ENCODE results near the gene ODAD3. TPM values are rescaled to one million over a fixed set of nuclear protein-coding genes. Genes with fewer than 3 reads are reported as not detected.
"Not testable (repeated sequence)": the region's sequence is repeated elsewhere in the genome, so short reads cannot be mapped to it uniquely, and the experiment has no call there.

ODAD3 gene
- total RNA-seq, 1 experiment from 2014 or later = 3.9 TPM

DNA sequence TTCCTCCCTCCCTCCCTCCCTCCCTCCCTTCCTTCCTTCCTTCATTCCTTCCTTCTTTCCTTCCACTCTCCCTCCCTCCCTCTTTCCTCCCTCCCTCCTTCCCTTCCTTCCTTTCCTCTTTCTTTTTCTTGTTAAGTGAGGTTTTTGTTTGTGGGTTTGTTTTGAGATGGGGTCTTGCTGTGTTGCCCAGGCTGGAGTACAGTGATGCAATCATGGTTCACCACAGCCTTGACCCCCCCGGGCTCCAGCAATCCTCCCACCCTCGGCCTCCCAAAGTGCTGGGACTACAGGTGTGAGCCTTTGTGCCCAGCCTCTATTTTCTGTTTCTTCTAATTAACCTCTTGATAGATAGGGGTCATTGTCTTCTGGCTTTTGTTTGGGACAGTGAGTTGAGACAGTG is 26.5 kb upstream of the ODAD3 start:
- Histone ChIP-seq H3K4me3 (ENCODE audit: low read length) (no peak overlapping the region), H3K9me3 (ENCODE audit: low read length) (no peaks in the 10 kb centered on the region), H3K9me2 (replicated peaks; ENCODE audit: low read length) (no peaks in the 10 kb centered on the region), H4K20me1 (ENCODE audit: low read length) (no peaks in the 10 kb centered on the region), H3F3A (ENCODE audit: low read length, unreplicated experiment) (no peaks in the 10 kb centered on the region), H2AFZ (ENCODE audit: low read length) (no peak overlapping the region), H3K79me2 (ENCODE audit: low read length) (no peaks in the 10 kb centered on the region), H3K36me3 (ENCODE audit: low read depth, low read length) (no peaks in the 10 kb centered on the region), H3K27ac (ENCODE audit: low read length) (no peak overlapping the region), H3K27me3 (ENCODE audit: low read length) (no peaks in the 10 kb centered on the region), H3K4me2 (ENCODE audit: low read length) (no peak overlapping the region), H3K4me1 (ENCODE audit: insufficient read depth, low read length) (no peaks in the 10 kb centered on the region), H3K9ac (ENCODE audit: low read length) (no peak overlapping the region)
- TF ChIP-seq CTCF (conservative IDR thresholded peaks at IDR 0.05; ENCODE audit: low read depth, low read length) (no peak), EZH2 (IDR thresholded peaks at IDR 0.05; ENCODE audit: low read length, unreplicated experiment) (no peak), EZH2phosphoT487 (IDR thresholded peaks at IDR 0.05; ENCODE audit: borderline replicate concordance, low read length) (no peak)
- intact Hi-C loops (cut with micrococcal nuclease) = no loop called here
- DNase-seq = no peak
- ChIA-PET CTCF (interaction anchor here (0.6 kb wide), 1 partner anchor 78 kb away, joined by 4 read pairs; no protein-coding TSS in a partner anchor), POLR2A (ENCODE audit: unreplicated experiment) (interaction anchor here (0.7 kb wide), 1 partner anchor 205 kb away, joined by 20 read pairs; no protein-coding TSS in a partner anchor)
- no peak for ATAC-seq
- no TSS peak for BruUV-seq (replicated peaks)

DNA sequence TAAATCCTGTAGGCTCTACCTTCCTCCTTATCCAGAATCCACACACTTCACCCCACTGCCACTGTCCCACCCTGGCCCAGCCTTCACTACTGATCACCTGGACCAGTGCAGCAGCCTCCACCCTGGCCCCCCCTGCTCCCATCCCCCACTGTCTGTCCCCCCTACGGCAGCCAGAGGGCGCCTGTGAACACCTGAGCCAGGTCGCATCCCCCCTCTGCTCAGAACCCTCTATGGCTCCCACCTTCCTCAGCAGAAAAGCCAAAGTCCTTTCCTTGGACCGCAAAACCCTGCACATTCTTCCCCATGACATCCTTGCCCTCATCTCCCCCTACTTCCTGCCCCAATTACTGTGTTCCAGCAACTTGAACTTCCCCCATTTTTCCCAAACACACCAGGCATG is 25.3 kb upstream of the ODAD3 start:
- Histone ChIP-seq H3K4me3 (ENCODE audit: low read length) (no peak overlapping the region), H3K36me3 (ENCODE audit: low read depth, low read length) (no peaks in the 10 kb centered on the region), H2AFZ (ENCODE audit: low read length) (no peak overlapping the region), H3K79me2 (ENCODE audit: low read length) (no peaks in the 10 kb centered on the region), H3K9ac (ENCODE audit: low read length) (no peak overlapping the region), H3K27me3 (ENCODE audit: low read length) (no peaks in the 10 kb centered on the region), H4K20me1 (ENCODE audit: low read length) (no peaks in the 10 kb centered on the region), H3K9me3 (ENCODE audit: low read length) (no peaks in the 10 kb centered on the region), H3K27ac (ENCODE audit: low read length) (no peak overlapping the region), H3K4me2 (ENCODE audit: low read length) (no peak overlapping the region), H3K9me2 (replicated peaks; ENCODE audit: low read length) (no peaks in the 10 kb centered on the region), H3K4me1 (ENCODE audit: insufficient read depth, low read length) (no peaks in the 10 kb centered on the region), H3F3A (ENCODE audit: low read length, unreplicated experiment) (no peaks in the 10 kb centered on the region)
- no TSS peak for BruUV-seq (replicated peaks)
- intact Hi-C loops (cut with micrococcal nuclease) = no loop called here
- TF ChIP-seq CTCF (conservative IDR thresholded peaks at IDR 0.05; ENCODE audit: low read depth, low read length) = peak; percentile 48; the same call in 1 of the 2 replicates
- no peak for TF ChIP-seq EZH2 (IDR thresholded peaks at IDR 0.05; ENCODE audit: low read length, unreplicated experiment)
- ATAC-seq (no peak), DNase-seq (no peak)
- POLR2A ChIA-PET (ENCODE audit: unreplicated experiment) = no interaction called here
- CTCF ChIA-PET = no interaction called here

GRCh38 chr19:11458912-11459311 is 24.0 kb upstream of the ODAD3 start:
- H2AFZ ChIP-seq (ENCODE audit: low read length); H3K4me1 ChIP-seq (ENCODE audit: insufficient read depth, low read length); H4K20me1 ChIP-seq (ENCODE audit: low read length); H3K27ac ChIP-seq (ENCODE audit: low read length); H3K27me3 ChIP-seq (ENCODE audit: low read length); H3F3A ChIP-seq (ENCODE audit: low read length, unreplicated experiment); H3K9me3 ChIP-seq (ENCODE audit: low read length); POLR2A ChIA-PET (ENCODE audit: unreplicated experiment); BruUV-seq (replicated peaks); CTCF ChIA-PET; H3K4me2 ChIP-seq (ENCODE audit: low read length); H3K9ac ChIP-seq (ENCODE audit: low read length); H3K4me3 ChIP-seq (ENCODE audit: low read length); DNase-seq; H3K79me2 ChIP-seq (ENCODE audit: low read length); H3K9me2 ChIP-seq (replicated peaks; ENCODE audit: low read length); ATAC-seq; H3K36me3 ChIP-seq (ENCODE audit: low read depth, low read length); intact Hi-C loops (cut with micrococcal nuclease): not testable (repeated sequence)
